A549 (cell line): ENCODE measurements around the gene ZNF169.

Experiments used
- CTCF ChIP-seq: fragments of >200 bp; sonication (Bioruptor Twin); formaldehyde crosslinking; IDR thresholded peaks from 3 replicates; pipeline ENCODE4 v1.5.1; 2016
- POLR2AphosphoS2 ChIP-seq: conservative IDR thresholded peaks from 2 replicates; pipeline ENCODE4 v1.6.1; 2012; ENCODE audit warnings: low read length, improper control_type of control experiment, inconsistent platforms

GRCh38 chr9:94245651-94246050 lies 13.4 kb upstream of the ZNF169 start:
- TF ChIP-seq POLR2AphosphoS2 (no peak), CTCF (no peak)
